ENCODE measurements around the gene MSS51.

GRCh38 chr10:73416571-73416970, 16.8 kb downstream of the MSS51 start:
- TF ChIP-seq CTCF (IDR thresholded peaks at IDR 0.05) (no peak), POLR2A (IDR thresholded peaks at IDR 0.05) (no peak)

Data from esophagus squamous epithelium (tissue), 4 donors.